ENCODE results near the gene BCL6. TPM values are rescaled to one million over a fixed set of nuclear protein-coding genes. Genes with fewer than 3 reads are reported as not detected.

BCL6 gene
- total and polyA plus RNA-seq, 2 of the 8 experiments (the other 6 are each of a cell fraction or from before 2014, with no cell fraction given) = 5.7 to 10.4 TPM

GRCh38 chr3:187739561-187740332, 5.5 kb downstream of the BCL6 start (continued):
- TF ChIP-seq CHD7 (IDR thresholded peaks at IDR 0.05; ENCODE audit: insufficient replicate concordance, low read length) (no peak), POLR2A (IDR thresholded peaks at IDR 0.05; ENCODE audit: control extremely low read depth in 1 of 2, low read depth in 2 of 2, low read length in 2 of 2) (peak; percentile 63 to 86), KDM5A (IDR thresholded peaks at IDR 0.05; ENCODE audit: low read length) (no peak), HDAC6 (IDR thresholded peaks at IDR 0.05; ENCODE audit: low read depth, low read length) (no peak), SP1 (IDR thresholded peaks at IDR 0.05; ENCODE audit: low read depth, low read length) (0 out of 2 replicates have a peak, but pooled peaks have one; percentile 25), MAX (IDR thresholded peaks at IDR 0.05) (peak; percentile 88), SAP30 (IDR thresholded peaks at IDR 0.05; ENCODE audit: insufficient read depth, insufficient replicate concordance, low read length) (peak; percentile 9), SIN3A (conservative IDR thresholded peaks at IDR 0.05 in 1 of 2, IDR thresholded peaks at IDR 0.05 in 1 of 2; ENCODE audit: low read depth in 1 of 2, low read length in 2 of 2) (peak in 1 of 2 experiments; percentile 46; a peak in 1 of 4 replicates), E2F6 (IDR thresholded peaks at IDR 0.05) (0 out of 2 replicates have a peak, but pooled peaks have one; percentile 54)
